GM10847 (cell line): ENCODE data around the gene IPCEF1.

Source experiments
- POLR2A ChIP-seq: IDR thresholded peaks from 2 replicates; pipeline ENCODE4 v1.6.1; 2011; ENCODE audit not compliant: insufficient read length; ENCODE audit errors: extremely low read depth

Gene IPCEF1, protein sequence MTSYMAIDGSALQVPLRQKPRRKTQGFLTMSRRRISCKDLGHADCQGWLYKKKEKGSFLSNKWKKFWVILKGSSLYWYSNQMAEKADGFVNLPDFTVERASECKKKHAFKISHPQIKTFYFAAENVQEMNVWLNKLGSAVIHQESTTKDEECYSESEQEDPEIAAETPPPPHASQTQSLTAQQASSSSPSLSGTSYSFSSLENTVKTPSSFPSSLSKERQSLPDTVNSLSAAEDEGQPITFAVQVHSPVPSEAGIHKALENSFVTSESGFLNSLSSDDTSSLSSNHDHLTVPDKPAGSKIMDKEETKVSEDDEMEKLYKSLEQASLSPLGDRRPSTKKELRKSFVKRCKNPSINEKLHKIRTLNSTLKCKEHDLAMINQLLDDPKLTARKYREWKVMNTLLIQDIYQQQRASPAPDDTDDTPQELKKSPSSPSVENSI

DNA sequence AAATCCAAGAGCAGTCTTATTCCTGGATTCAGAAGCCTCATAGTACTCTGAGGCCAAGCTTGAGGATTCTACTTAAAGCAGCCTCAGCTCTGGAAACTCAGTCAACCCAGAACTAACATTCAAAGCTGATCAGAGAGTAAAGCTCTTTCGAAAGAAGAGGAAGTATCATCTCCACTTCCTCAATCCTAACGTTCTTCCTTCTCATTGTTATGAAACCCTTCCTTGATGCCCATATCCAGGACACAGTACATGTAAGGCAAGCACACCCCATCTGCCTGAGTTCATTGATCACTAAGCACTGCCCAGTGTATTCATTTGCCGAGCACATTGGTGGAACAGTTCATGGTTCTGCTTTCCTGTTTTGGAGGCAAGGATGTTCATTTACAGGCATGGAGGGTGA is at the start of gene IPCEF1:
TSS of gene IPCEF1 (minus strand) at position 114 of the 400 bp plus-strand sequence. CDS start 90,856 bp downstream, outside the sequence.
- TF ChIP-seq POLR2A = no peak

DNA sequence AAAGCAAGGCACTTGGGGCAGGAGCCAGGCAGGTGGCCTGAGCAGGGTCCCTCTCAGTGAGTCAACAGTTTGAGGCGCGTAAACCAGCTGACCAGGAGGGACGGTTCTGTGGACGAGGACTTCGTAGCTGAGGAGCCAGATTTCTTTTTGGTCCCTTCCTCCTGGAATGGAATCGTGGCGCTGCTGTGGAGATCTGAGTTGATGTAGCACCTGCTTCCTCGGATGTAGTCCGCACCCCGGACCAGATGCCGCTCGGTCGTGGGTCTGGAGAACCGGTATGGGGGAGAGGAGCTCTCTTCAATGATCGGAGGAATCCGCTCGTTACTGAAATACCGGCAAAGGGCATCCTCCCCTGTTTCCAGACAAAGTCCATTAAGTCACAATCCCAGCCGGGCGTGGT is 49.7 kb upstream of the IPCEF1 start:
- TF ChIP-seq POLR2A = no peak

GRCh38 chr6:154404791-154405400 is 48.3 kb upstream of the IPCEF1 start:
- no peak for TF ChIP-seq POLR2A

DNA sequence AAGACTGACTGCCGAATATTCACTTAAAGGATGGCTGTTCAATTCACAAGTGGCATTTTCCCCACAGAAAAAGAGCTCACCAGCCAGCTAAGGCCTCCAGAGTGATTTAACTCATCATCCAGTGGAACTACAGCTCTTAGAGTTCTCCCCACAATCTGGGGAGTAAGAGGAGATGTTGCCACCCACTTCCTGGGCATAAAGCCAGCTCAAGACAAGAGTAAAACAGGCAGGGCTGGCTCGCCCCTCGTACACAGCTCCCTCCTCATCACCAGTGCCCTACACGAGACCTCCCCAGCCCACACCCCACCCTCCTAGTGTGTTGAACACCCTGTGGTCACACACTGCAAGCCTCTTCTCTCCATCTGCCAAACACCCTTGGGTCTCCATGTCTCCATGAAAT is 47.2 kb upstream of the IPCEF1 start:
- TF ChIP-seq POLR2A = no peak

DNA sequence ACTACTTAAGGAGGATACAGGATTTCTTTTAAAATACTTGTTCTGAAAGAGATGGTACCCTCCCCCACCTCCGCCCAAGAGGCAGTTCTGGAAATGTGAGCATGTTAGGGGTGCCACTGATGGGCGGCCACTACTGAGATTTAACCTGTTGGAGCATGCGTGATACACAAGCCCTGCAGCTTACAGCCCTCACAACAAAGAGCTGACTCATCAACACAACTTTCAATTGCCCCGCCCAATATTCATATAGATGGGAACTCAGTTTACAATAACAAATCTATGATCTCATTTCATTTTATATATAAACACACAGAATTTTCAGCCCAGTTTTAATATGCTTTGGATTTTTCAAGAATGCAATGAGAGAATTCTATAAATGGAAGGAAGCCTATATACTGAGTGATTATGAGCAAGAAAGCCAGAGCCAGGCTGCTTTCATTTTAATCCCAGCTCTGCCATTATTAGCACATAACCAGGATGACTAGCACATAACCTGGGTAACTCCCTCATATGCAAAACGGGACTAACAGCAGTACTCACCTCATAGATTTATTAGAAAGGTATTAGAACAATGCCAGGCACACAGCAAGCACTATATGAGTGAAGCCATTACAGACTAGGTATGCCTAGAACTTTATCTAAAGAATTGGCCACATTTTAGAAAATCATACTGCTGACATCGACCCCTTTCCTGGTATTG is 45.6 kb upstream of the IPCEF1 start:
- TF ChIP-seq POLR2A = no peak

GRCh38 chr6:154399097-154399496 is 42.5 kb upstream of the IPCEF1 start:
- no peak for TF ChIP-seq POLR2A

GRCh38 chr6:154397491-154398195 is 41.0 kb upstream of the IPCEF1 start:
- TF ChIP-seq POLR2A = no peak

DNA sequence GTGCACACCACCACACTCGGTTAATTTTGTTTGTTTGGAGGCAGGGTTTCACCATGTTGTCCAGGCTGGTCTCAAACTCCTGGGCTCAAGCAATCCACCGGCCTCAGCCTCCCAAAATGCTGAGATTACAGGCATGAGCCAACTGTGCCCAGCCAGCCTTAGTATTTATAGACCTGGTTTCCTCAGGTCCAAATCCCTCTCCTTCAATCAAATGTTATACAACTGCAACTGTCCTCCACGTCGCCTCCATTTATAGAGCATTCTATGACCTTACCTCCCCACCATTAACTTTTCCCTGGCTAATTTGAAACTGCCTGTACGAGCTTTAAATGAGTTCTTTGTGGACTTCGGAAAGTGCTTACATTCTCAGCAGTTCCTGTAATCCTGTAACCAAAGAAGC is 39.3 kb upstream of the IPCEF1 start:
- no peak for TF ChIP-seq POLR2A

DNA sequence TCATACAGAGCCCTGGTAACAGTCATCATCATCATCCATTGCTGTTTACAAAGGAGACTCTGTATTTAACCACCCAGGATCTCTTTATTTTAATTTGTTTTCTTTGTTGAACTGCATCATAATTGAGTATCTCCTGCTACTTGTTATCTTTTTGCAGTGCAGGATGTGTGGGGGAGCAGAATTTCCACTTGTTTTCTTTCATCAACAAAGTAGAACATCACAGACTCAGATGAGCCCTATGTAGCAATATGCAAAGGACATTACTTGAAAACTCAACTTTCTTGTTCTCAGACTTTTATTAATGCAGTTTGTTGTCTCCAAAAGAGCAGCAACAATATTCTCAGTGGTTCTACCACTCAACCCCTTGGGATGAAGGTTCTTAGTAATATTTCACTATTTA is 38.7 kb upstream of the IPCEF1 start:
- TF ChIP-seq POLR2A = no peak

GRCh38 chr6:154394571-154394970 is 38.0 kb upstream of the IPCEF1 start:
- no peak for TF ChIP-seq POLR2A

DNA sequence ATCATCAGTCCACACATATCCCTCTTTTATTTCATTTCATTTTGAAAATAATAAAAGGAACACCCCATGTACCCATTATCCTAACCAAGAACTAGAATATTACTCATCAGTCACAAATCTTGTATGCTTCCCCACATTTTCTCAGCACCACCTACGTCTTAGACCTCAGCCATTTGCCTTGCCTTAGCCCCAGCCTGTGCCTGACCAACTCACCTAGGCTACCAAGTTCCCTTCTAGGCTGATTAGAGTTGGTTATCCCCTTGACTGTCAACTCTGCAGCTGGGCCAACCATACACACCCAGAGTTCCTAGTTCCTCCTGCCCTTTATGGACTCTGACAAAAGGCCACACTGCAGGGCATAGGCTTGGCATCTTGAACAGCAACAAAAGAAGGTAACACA is 33.4 kb upstream of the IPCEF1 start:
- TF ChIP-seq POLR2A = no peak

GRCh38 chr6:154388803-154389202 is 32.2 kb upstream of the IPCEF1 start:
- no peak for TF ChIP-seq POLR2A

DNA sequence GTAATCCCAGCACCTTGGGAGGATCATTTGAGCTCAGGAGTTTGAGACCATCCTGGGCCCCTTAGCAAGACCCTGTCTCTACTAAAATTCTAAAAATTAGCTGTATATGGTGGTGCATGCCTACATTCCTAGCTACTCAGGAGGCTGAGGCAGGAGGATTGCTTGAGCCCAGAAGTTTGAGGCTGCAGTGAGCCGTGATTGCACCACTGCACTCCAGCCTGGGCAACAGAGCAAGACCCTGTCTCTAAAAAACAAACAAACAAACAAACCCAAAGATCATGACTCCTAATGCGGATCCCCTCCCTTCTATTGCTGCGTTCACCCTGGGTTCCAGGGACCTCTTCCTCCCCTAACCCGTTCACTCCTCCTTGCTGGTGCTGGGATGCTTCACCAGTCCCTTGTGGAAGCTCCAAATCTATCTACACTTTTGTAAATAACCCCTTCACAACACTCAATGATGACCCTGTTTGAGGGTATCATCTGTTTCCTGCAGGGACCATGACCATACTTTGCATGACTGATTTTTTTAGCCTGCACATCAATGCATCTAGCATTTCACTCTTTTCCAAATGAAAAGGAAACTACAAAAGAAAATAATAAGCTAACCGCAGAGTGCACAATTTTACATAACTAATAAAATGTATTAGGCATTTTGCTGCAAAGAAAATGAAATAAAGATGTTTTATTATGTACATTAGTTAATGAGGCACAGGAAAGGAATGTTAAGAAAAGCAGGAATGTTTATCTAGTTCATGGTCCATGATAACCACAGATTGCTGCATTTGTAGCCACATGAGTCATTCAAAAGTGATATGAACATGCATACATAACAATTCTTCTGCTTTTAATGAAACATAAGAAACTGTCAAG is 30.5 kb upstream of the IPCEF1 start:
- no peak for TF ChIP-seq POLR2A

DNA sequence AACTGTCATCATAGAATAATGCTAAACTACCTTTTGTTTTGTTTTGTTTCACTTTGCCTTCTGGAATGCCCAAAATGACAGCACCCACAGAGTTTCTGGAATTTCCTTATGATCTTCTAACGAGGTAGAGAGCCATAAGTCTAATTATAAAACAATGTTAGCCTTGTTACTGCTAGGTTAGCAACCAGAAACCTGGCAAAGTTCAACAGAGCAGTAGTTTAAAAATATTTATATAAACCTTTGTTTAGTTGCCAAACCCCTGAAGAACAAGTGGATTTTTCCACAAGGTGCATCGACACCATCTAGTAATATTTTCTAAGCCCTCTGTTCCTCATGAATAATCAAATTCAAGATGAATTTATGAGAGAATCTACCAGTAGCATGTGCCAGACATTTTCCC is 27.6 kb upstream of the IPCEF1 start:
- TF ChIP-seq POLR2A = no peak

DNA sequence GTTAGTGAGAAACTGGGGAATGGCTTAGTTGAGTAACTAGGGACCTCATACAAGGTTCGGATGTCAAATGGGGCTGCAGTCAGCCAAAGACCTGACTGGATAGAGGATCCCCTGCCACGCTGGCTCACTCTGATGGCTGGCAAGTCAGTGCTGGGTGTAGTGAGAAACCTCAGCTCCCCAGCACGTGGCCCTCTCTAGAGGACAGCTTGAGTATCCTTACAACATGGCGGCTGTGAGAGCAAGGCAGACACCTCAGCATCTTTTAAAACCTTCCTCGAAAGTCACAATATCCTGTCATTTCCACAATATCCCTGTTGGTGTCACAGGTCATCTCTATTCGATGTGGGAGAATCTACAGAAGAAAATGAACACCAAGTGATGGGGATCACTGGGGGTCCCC is 26.7 kb upstream of the IPCEF1 start:
- TF ChIP-seq POLR2A = no peak

DNA sequence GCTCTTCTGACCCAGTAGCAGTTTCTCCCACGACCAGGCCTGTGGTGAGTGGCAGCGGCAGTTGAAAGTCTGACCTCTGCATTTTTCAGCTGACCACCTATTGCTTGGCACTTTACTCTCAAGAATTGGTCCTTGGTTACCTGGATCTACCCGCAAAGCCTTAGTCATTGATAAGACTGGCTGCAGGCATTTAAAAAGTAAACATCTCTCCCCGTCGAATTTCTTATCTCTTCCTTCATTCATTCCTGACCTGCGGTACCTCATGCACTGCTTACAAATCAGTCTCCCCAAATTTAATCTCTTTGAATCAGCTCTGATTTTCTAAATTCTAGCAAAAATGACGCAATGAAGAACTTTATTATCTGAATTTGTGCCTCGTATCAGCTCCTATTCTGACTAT is 26.1 kb upstream of the IPCEF1 start:
- no peak for TF ChIP-seq POLR2A
